OCI-LY1 (cell line): ENCODE data around the gene TRIM25.

Experiments
- CTCF ChIP-seq: fragments of 200-600 bp; sonication (generic), shearing (Covaris generic); IDR thresholded peaks from 2 replicates; pipeline ENCODE4 v1.5.1; 2017; ENCODE audit warnings: mild to moderate bottlenecking, antibody characterized with exemption, low read length, moderate library complexity, mixed read lengths
- EZH2 ChIP-seq: fragments of 200-600 bp; sonication (generic), shearing (Covaris generic); IDR thresholded peaks from 2 replicates; pipeline ENCODE4 v1.8.0; 2017; ENCODE audit warnings: borderline replicate concordance, mixed run types, mild to moderate bottlenecking, antibody characterized with exemption, low read length, moderate library complexity, mixed read lengths

- no peak for TF ChIP-seq CTCF
- no peak for TF ChIP-seq EZH2
Measured at GRCh38 chr17:56876766-56877179, 37.1 kb downstream of the TRIM25 start.
